Liver (tissue), 9 donors: ENCODE data around the gene TMPRSS13. TPM values are rescaled to one million over a fixed set of nuclear protein-coding genes. Genes with fewer than 3 reads are reported as not detected.
"Not testable (repeated sequence)": the region's sequence is repeated elsewhere in the genome, so short reads cannot be mapped to it uniquely, and the experiment has no call there.

Source experiments
- DNase-seq: peaks from one replicate; pipeline ENCODE4 v3.0.0-alpha.2; 2017; ENCODE audit warnings: low spot score
- H3K27ac ChIP-seq, 2 donors: one replicate each; pipeline ENCODE4 v1.7.0; 2013; ENCODE audit warnings: inconsistent platforms in 2 of 2, low read length in 2 of 2, control low read depth in 1 of 2, low read depth in 1 of 2, mild to moderate bottlenecking in 1 of 2
- H3K27me3 ChIP-seq, 4 donors: one replicate each; pipeline versions ENCODE4 v1.6.1 to v1.7.0; 2013; ENCODE audit warnings: low read length in 3 of 4, inconsistent platforms in 1 of 4, mild to moderate bottlenecking in 1 of 4, moderate library complexity in 1 of 4; ENCODE audit not compliant: control insufficient read depth in 4 of 4, insufficient read depth in 4 of 4
- H3K36me3 ChIP-seq, 4 donors: one replicate each; pipeline versions ENCODE4 v1.6.1 to v1.7.0; 2013; ENCODE audit warnings: low read length in 3 of 4, mild to moderate bottlenecking in 3 of 4, low read depth in 1 of 4, moderate library complexity in 1 of 4; ENCODE audit not compliant: control insufficient read depth in 4 of 4, insufficient read depth in 3 of 4
- H3K4me1 ChIP-seq, 4 donors: one replicate each; pipeline versions ENCODE4 v1.6.1 to v1.7.0; 2013; ENCODE audit warnings: low read length in 3 of 4, mild to moderate bottlenecking in 3 of 4, moderate library complexity in 1 of 4; ENCODE audit not compliant: control insufficient read depth in 4 of 4, insufficient read depth in 4 of 4
- H3K4me3 ChIP-seq, 3 donors: one replicate each; pipeline versions ENCODE4 v1.6.1 to v1.7.0; 2013; ENCODE audit warnings: low read length in 3 of 3, control low read depth in 1 of 3, low read depth in 1 of 3, mild to moderate bottlenecking in 1 of 3
- H3K9ac ChIP-seq, 2 donors: one replicate each; pipeline ENCODE4 v1.7.0; 2013; ENCODE audit warnings: low read length in 2 of 2, mild to moderate bottlenecking in 2 of 2, moderate library complexity in 2 of 2, control low read depth in 1 of 2, low read depth in 1 of 2
- H3K9me3 ChIP-seq, 4 donors: one replicate each; pipeline versions ENCODE4 v1.6.1 to v1.7.0; 2013; ENCODE audit warnings: low read length in 3 of 4; ENCODE audit not compliant: control insufficient read depth in 4 of 4
- ATF3 ChIP-seq: IDR thresholded peaks from 2 replicates; pipeline ENCODE4 v1.6.1; 2016; ENCODE audit warnings: antibody characterized with exemption
- CTCF ChIP-seq: fragments of 150-350 bp; IDR thresholded peaks from 2 replicates; pipeline ENCODE4 v1.5.1; 2017; ENCODE audit warnings: improper control_type of control experiment, low read depth, low read length; ENCODE audit not compliant: missing input control
- EGR1 ChIP-seq, 2 donors: IDR thresholded peaks; 2 replicates each; pipeline ENCODE4 v1.6.1; 2016 to 2018; ENCODE audit warnings: antibody characterized with exemption in 2 of 2, low read depth in 2 of 2
- FOXA1 ChIP-seq: IDR thresholded peaks from 2 replicates; pipeline ENCODE4 v1.6.1; 2016; ENCODE audit warnings: antibody characterized with exemption
- GABPA ChIP-seq, 2 donors: IDR thresholded peaks in 1 of 2; conservative IDR thresholded peaks in 1 of 2; 2 replicates each; pipeline ENCODE4 v1.6.1; 2016; ENCODE audit warnings: antibody characterized with exemption in 2 of 2, mild to moderate bottlenecking in 1 of 2, moderate library complexity in 1 of 2
- HNF4G ChIP-seq: IDR thresholded peaks from 2 replicates; pipeline ENCODE4 v1.6.1; 2016; ENCODE audit warnings: antibody characterized with exemption
- NR2F2 ChIP-seq: IDR thresholded peaks from 2 replicates; pipeline ENCODE4 v1.6.1; 2016; ENCODE audit warnings: antibody characterized with exemption
- SP1 ChIP-seq: IDR thresholded peaks from 2 replicates; pipeline ENCODE4 v1.6.1; 2018; ENCODE audit warnings: antibody characterized with exemption, mild to moderate bottlenecking
- TAF1 ChIP-seq: conservative IDR thresholded peaks from 2 replicates; pipeline ENCODE4 v1.6.1; 2016; ENCODE audit warnings: antibody characterized with exemption, mild to moderate bottlenecking
- YY1 ChIP-seq: IDR thresholded peaks from 2 replicates; pipeline ENCODE4 v1.6.1; 2016; ENCODE audit warnings: antibody characterized with exemption, mild to moderate bottlenecking
- WGBS: extraction: QIAGEN DNeasy Blood & Tissue Kit; methylation state at CpG from one replicate; pipeline ENCODE4 v1.1.7; 2013; 5-methylcytosine and 5-hydroxymethylcytosine counted together
- polyA plus RNA-seq, 2 donors: library from polyadenylated mRNA; stranded (reverse) in 1 of 2; unstranded in 1 of 2; fragments of 200-250 nt in 1 of 2; fragments of >200 nt in 1 of 2; fragmentation: Nextera tagmentation in 1 of 2; extraction: Ambion mirVana in 1 of 2; gene quantifications; one replicate each; pipeline versions ENCODE4 v1.2.1 to v1.2.3, GENCODE V29; 2013 to 2015
- total RNA-seq, 2 donors: library from RNA; depleted of rRNA; stranded (reverse); fragments of >200 nt; gene quantifications; one replicate each; pipeline ENCODE4 v1.2.3, GENCODE V29; 2014
- TF ChIP-seq, protein P1 (sequence below): IDR thresholded peaks from 2 replicates; pipeline ENCODE4 v1.6.1; 2016; ENCODE audit warnings: antibody characterized with exemption
- TF ChIP-seq, protein P2 (sequence below): IDR thresholded peaks from 2 replicates; pipeline ENCODE4 v1.6.1; 2016; ENCODE audit warnings: antibody characterized with exemption
- donor health status: healthy.
- donor health status: healthy.
- donor health status: healthy.
- donor health status: healthy.
- donor health status: healthy.

The TMPRSS13 gene
- total and polyA plus RNA-seq, 4 donors = 0.11 to 0.93 (median 0.24) TPM

GRCh38 chr11:117868088-117868487 lies 61.1 kb downstream of the TMPRSS13 start:
- H3K9ac ChIP-seq = no peak overlapping the region
- no peaks in the 10 kb centered on the region for H3K9me3 ChIP-seq
- 73% methylated on average over 11 of the region's 11 CpGs for WGBS
- no peaks in the 10 kb centered on the region for H3K36me3 ChIP-seq
- H3K27ac ChIP-seq = no peak overlapping the region
- DNase-seq = no peak
- H3K27me3 ChIP-seq = no peaks in the 10 kb centered on the region
- TF ChIP-seq YY1 (no peak), ATF3 (no peak), CTCF (no peak), EGR1 (IDR thresholded peaks at IDR 0.05; ENCODE audit: low read depth in 2 of 2) (no peak)
- TF ChIP-seq, protein P1, sequence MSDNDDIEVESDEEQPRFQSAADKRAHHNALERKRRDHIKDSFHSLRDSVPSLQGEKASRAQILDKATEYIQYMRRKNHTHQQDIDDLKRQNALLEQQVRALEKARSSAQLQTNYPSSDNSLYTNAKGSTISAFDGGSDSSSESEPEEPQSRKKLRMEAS = no peak
- H3K4me1 ChIP-seq = no peaks in the 10 kb centered on the region
- H3K4me3 ChIP-seq = no peak overlapping the region

DNA sequence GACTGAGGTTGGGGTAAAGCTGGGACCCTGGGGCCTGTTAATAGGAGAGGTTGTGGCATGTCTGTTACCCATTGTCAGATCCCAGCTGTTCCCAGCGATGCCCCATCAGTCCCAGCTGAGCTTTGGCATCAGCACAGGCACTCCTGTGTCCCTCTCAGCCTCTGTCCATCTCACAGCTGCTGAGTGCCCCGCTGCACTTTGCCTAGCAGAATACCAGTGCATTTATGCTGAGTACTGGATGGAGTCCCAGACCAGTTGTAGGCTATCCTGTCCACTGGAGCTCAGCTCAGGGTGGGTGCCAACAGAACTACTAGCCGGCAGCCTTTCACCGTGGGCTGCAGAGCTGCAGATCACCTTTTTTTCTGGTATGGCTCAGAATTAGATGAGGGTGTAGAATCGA lies 62.7 kb downstream of the TMPRSS13 start:
- H3K27me3 ChIP-seq = no peaks in the 10 kb centered on the region
- H3K36me3 ChIP-seq = no peaks in the 10 kb centered on the region
- 71% methylated on average over 5 of the region's 5 CpGs for WGBS
- H3K27ac ChIP-seq = no peak overlapping the region
- DNase-seq = no peak
- H3K9me3 ChIP-seq = no peaks in the 10 kb centered on the region
- no peak for TF ChIP-seq TAF1
- TF ChIP-seq GABPA (IDR thresholded peaks at IDR 0.05 in 1 of 2, conservative IDR thresholded peaks at IDR 0.05 in 1 of 2) = no peak
- no peak for TF ChIP-seq FOXA1
- TF ChIP-seq, protein P2, sequence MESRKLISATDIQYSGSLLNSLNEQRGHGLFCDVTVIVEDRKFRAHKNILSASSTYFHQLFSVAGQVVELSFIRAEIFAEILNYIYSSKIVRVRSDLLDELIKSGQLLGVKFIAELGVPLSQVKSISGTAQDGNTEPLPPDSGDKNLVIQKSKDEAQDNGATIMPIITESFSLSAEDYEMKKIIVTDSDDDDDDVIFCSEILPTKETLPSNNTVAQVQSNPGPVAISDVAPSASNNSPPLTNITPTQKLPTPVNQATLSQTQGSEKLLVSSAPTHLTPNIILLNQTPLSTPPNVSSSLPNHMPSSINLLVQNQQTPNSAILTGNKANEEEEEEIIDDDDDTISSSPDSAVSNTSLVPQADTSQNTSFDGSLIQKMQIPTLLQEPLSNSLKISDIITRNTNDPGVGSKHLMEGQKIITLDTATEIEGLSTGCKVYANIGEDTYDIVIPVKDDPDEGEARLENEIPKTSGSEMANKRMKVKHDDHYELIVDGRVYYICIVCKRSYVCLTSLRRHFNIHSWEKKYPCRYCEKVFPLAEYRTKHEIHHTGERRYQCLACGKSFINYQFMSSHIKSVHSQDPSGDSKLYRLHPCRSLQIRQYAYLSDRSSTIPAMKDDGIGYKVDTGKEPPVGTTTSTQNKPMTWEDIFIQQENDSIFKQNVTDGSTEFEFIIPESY = no peak
- no peak for TF ChIP-seq EGR1 (IDR thresholded peaks at IDR 0.05; ENCODE audit: low read depth in 2 of 2)
- TF ChIP-seq NR2F2 = no peak
- no peak for TF ChIP-seq CTCF
- no peak for TF ChIP-seq SP1
- no peak for TF ChIP-seq HNF4G
- H3K4me1 ChIP-seq = no peaks in the 10 kb centered on the region
- H3K4me3 ChIP-seq = no peak overlapping the region
- no peak overlapping the region for H3K9ac ChIP-seq

- DNase-seq, H3K4me1 ChIP-seq, H3K4me3 ChIP-seq, H3K27ac ChIP-seq, H3K9me3 ChIP-seq, H3K9ac ChIP-seq, H3K27me3 ChIP-seq, H3K36me3 ChIP-seq: not testable (repeated sequence)
- 91% methylated on average over 13 of the region's 13 CpGs for WGBS
Observed at GRCh38 chr11:117865546-117865945, 63.7 kb downstream of the TMPRSS13 start.
